ENCODE data around the gene RNF130.

RNF130 gene
- 5.4 reads per million, percentile 21 among the genes with 10 or more reads in this experiment for total RNA-seq

- peak; percentile 70 for DNase-seq
These were observed at the start of gene RNF130 for GRCh38 chr5:180071531-180072255. Gene RNF130, minus strand, starts transcription at chr5:180071759. Its CDS starts 57 bp downstream, at chr5:180071702.

- DNase-seq: no peak
These were observed 48.9 kb upstream of the RNF130 start for GRCh38 chr5:180120237-180121101.

GRCh38 chr5:180119903-180120236 is 48.3 kb upstream of the RNF130 start:
- no peak for DNase-seq

- DNase-seq: no peak
These were observed 47.7 kb upstream of the RNF130 start for GRCh38 chr5:180119031-180119902.

- DNase-seq: no peak
These were observed 46.8 kb upstream of the RNF130 start for GRCh38 chr5:180118391-180118791.

GRCh38 chr5:180117000-180117725 is 45.6 kb upstream of the RNF130 start:
- DNase-seq: no peak

GRCh38 chr5:180116077-180116999 is 44.8 kb upstream of the RNF130 start:
- DNase-seq: no peak

- no peak for DNase-seq
These were observed 43.9 kb upstream of the RNF130 start for GRCh38 chr5:180115326-180116076.

GRCh38 chr5:180114304-180115003 is 42.9 kb upstream of the RNF130 start:
- DNase-seq: no peak

- no peak for DNase-seq
These were observed 42.2 kb upstream of the RNF130 start for GRCh38 chr5:180113660-180114303.

- DNase-seq: no peak
These were observed 40.8 kb upstream of the RNF130 start for GRCh38 chr5:180112181-180112861.

- no peak for DNase-seq
These were observed 39.9 kb upstream of the RNF130 start for GRCh38 chr5:180111273-180112002.

GRCh38 chr5:180109920-180110319 is 38.4 kb upstream of the RNF130 start:
- DNase-seq: no peak

GRCh38 chr5:180107005-180107404 is 35.4 kb upstream of the RNF130 start:
- no peak for DNase-seq

GRCh38 chr5:180105827-180106312 is 34.3 kb upstream of the RNF130 start:
- DNase-seq: no peak

GRCh38 chr5:180104168-180104530 is 32.6 kb upstream of the RNF130 start:
- no peak for DNase-seq

- no peak for DNase-seq
These were observed 32.1 kb upstream of the RNF130 start for GRCh38 chr5:180103487-180104167.
